Renal cortical epithelial cell (primary cell): ENCODE measurements around the gene RET. TPM values are rescaled to one million over a fixed set of nuclear protein-coding genes. Genes with fewer than 3 reads are reported as not detected.

Source experiments
- DNase-seq: peaks from one replicate; pipeline ENCODE4 v3.0.0-alpha.2; 2011; ENCODE audit warnings: low read depth
- total RNA-seq: library from RNA; depleted of rRNA; stranded (reverse); fragments of >200 nt; gene quantifications from 2 replicates; pipeline ENCODE4 v1.2.3, GENCODE V29; 2014

RET gene
- total RNA-seq, 1 donor from 2014 or later: 0.45 TPM

DNA sequence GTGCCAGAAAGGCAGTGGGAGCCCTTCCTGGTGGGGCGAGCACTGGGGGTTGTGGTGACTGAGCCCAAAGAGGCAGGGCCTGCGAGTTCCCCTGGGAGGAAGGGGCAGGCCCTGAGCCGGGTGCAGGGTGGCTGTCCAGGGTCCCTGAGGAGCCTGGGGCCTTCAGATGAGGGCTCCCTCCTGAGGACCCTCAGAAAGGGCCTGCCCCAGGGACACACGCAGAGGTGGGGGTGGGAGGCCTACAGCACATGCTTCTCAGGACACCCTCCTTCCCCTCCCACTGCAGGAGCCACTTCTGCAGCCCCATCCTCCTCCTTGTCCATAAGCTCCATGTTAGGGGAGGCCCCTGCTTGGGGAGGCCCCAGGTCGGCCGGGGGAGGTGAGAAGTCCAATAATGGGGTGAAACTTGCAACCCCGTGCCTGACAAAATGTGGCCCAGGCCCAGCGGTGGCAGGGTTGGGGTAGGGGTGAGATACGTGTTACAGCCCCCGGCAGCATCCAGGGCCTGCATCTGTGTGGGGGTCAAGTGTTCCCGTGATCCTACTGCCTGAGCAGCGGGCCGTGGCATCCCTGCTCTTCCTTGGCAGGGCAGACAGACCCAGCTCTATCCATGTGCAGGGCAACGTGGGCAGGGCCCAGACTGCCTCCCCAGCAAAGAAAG is 31.8 kb upstream of the RET start:
- no peak for DNase-seq

DNA sequence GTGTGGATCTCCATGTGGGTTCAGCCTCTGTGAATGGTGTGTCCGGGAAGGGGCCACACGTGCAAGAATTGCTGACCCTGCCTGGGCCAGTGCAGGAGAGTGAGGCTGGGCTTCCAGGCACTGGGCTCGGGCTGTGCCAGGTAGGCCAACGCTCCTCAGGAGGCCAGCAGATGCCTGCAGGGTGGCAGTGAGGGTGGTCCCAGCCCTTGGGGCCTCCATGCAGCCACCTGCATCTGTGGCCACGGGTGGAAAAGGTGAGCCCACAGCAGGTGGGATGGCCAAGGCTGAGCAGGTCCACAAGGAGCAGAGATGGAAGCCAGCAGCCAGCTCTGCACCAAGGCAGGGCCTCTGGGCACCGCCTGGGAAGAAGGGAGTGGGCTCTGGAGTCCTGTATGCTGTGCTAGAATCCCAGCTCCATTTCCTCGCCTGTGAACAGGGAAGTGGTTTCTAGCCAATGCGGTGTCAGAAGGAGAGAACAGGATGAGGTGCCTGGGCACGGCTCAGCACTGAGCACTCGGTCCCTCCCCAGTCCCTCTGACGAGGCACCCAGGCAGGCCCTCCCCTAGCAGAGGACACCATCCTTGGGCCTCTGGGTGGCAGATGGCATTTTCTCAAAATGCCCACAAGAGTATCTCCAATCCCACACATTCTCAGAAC is 31.1 kb upstream of the RET start:
- DNase-seq: no peak

DNA sequence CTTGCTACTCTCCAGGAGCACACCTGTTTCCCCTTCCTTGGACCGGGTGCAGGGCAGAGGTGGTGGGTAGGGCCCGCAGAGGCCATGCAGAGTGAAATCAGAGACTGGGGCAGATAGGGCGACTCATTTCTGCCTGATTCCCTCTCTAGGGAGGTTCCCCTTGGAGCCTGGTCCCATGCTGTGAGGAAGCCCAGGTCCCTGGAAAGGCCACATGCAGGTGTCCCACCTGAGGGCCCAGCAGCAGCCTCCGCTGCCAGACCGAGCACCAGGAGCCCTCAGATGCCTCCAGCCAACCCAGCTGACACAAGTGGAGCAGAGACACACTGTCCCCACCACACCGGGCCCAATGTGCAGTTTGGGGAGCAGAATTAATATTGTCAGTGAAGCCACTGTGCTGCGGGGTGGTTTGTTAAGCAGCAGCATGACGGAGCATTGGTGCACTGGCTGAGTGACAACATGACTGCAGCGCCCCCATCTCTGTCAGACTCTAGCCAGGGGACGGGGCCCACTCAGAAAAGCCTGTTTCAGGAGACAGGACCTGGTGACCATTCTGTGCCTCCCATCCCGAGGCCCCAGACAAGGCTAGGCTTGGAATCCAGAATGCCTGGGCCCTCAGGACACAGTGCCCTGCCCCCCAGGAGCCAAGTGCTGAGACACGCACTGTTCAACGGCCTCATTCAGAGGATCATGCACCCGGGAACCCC is 30.4 kb upstream of the RET start:
- no peak for DNase-seq

DNA sequence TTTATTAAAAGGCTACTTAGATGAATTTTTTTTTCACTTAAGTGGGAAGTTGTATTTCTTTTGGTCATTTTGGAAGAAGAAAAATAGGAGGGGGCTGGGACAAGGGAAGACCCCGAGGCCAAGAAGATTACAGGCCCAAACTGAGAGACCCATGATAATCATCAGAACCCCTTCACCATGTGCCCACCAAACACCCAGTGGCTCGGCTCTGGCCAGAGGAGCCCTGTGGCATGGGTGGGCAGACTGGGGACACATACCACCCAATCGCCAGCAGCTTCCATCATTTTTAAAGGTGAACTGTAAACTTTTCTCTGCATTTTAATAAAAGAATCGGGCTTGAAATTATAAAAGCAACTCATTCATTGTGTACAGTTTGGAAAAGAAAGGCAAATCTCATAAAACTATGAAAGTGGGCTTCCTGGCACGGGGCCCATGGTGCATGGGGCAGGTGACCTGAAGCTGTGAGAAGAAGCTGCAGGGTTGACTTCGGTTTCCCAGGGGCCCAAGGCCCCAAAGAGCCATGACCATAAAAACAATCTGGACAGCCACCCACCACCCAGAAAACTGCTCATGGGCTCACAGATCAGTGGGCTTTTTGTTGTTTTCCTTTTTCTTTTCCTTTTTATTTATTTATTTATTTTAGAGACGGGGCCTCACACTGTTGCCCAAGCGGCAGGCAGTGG is 29.4 kb upstream of the RET start:
- DNase-seq: no peak

DNA sequence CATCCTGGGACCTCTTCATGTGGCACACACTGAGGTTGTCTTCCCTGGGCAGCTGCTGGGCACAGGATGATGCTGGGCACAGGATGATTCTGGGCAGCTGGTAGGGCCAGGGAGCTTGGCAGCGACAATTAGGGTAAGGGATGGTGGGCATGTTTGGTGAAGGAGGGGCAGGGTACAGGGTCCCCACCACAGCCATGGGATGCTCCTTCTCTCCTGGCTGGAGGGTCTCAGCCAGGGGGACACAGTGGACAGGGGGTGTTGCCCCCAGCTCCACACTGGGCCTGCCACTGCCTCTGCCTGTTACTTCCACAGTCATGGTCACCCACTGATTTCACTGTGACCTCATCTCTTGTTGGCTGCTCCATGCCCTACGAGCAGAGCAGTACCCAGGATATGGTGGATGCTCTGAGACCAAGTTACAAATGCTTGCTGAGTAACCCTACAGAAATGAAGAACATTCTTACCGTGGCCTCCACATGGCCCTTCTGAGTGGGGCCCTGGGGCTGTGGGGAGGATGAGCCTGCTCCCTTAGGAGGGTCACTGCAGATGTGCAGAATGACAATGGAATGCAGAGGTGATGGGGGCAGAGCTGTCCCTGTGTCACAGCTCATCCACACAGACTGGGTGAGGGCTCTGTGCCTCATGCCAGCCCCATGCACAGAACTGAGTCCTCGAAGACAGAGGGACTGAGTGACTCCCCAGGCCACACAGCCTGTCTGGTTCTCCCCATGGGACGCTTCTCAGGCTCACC is 28.4 kb upstream of the RET start:
- DNase-seq: no peak

DNA sequence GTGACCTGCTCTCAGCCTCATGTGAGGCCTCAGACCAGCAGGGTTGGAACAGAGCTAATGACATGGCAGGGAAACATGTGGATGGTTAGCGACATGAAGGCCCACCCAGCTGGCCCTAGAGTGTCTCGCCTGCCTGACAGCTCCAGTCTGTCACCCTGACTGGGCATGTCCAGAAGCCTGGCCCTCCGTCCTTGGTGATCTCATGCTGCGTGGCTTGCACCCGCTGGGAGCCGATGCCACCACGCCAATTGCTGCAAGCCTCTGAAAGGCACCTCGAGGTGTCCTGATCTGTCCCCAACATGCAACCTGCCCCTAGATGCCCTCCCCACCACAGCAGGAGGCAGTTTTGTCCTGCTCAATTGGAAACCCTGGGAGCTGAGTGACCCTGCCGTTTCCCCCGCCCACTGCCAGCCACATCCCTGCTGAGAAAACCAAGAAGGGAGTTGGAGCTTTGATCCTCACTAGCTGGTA is 27.8 kb upstream of the RET start:
- no peak for DNase-seq

DNA sequence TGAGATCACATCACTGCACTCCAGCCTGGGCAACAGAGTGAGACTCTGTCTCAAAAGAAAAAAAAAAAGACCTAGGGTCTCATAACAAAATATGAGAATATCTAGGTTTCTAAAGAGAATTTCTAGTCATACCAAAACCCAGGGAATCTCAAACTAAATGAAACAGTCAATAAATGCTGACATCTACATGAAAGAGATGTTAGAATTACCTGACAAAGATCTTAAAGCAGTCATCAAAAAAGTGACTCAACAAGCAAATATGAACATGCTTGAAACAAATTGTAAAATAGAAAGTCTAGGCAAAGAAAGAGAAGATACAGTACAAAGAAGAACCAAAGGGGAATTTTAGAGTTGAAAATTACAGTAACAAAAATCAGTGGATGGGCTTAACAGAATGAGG is 26.9 kb upstream of the RET start:
- no peak for DNase-seq

DNA sequence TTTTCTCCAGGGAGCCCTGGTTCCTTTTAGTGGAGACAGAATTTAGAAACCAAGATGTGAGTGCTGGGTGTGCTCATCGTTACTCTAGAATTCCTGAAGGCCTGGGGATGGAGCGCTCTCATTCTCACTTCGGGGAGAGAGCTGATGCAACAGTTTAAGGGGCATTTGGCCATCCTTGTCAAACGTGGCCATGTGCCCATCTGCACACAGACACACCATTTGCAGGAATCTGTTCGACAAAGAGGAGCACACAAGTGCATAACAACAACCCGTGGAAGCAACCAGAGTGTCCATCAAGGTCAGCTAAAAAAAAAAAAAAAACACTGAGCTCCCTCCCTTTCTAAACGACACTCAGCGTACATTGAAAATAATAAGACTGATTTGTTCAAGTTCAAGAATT is 23.0 kb upstream of the RET start:
- DNase-seq: no peak

DNA sequence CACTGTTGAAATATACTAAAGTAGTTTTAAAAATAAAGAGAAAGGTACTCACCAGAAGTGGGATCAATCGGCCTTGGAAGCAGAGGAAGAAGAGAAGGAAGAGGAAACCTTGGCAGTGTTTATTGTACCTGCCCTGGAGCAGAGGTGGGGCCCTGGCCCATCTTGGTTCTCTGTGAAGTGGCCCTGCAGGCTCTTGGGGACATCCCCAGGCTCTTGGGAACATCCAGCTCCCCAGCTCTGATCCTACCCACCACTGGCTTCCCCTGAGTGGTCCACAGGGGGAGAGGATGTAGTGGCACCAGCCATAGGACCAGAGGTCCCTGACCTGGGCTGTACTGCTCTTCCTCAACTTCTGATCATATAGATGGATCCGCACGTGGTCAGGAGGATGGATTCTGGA is 22.3 kb upstream of the RET start:
- no peak for DNase-seq

DNA sequence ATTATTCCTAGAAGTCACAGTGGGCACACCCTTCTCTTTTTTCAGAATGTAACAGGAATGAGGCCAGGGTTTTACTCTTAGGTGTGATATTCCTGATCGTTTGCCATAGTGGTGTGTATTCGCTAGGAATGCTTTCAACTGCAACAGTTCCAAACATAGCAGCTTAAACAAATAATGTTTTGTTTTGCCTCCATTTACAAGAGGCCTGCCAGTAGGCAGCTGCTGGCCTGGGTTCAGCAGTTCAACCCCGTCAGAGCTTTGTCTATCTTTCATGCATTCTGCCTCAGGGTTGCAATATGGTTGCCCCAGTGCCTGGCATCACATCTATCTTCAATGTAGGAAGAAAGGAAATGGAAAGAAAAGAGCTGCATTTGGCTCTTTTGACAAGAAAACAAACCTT is 21.7 kb upstream of the RET start:
- no peak for DNase-seq

DNA sequence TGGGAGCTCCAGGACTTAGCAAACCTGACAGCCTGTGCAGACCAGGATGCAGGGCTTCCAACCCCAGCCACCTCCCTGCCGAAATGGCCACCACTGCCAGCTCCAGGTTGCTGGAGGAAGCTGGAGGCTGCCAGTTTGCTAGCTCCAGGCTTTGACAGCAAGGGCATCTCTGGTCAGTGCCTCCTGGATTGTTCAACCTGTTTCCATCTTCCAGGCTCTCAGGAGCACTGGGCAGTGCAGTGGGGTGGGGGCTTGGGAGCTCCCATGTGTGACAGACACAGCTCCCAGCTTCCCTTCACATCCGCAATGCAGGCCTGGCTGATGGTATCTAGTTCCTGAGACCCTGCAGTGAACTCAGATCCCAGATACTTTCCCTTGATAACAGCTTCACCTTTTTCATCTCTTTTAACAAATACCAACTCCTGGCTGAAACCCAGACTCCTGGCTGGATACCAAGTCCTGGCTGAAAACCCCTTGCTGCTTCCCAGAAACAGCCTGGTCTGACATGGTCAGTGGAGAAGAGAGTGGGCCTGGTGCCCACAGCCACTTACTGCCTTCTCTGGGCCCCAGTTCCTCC is 20.8 kb upstream of the RET start:
- DNase-seq: no peak

DNA sequence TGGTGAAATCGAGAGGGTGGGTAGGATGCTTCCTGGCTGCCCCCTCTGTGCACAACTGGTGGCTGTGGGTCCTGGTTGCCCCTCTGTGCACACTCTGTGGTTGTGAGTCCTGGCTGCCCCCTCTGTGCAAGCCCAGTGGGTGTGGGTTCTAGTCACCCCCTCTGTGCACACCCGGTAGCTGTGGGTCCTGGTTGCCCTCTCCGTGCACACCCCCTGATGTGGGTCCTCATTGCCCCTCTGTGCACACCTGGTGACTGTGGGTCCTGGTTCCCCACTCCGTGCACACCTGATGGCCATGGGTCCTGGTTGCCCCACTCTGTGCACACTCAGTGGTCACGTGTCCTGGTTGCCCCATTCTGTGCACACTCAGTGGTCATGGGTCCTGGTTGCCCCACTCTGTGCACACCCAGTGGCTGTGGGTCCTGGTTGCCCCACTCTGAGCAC is 20.3 kb upstream of the RET start:
- no peak for DNase-seq

DNA sequence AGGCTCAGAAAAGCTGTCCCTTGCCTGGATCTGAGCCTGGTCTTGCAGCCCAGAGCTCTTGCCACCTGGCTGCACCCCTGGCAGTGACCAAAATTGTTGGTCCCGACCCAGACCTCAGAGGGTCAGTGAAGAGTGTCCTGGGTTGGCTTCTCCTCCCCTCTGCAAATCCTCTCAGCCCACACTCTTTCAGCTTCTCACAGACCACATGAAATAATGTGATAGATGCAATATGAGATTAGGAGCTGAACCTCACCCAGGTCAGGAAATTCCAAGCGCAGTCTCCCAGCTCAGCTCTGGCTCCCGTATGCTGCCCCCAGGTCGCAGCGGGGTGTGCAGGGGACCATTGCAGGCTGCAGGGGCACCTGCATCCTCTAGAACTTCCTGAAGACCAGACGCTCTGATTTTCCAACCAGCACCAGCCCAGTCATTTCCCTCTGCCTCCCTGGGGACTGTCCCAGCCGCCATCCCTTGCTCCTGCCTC is 19.6 kb upstream of the RET start:
- DNase-seq: no peak

DNA sequence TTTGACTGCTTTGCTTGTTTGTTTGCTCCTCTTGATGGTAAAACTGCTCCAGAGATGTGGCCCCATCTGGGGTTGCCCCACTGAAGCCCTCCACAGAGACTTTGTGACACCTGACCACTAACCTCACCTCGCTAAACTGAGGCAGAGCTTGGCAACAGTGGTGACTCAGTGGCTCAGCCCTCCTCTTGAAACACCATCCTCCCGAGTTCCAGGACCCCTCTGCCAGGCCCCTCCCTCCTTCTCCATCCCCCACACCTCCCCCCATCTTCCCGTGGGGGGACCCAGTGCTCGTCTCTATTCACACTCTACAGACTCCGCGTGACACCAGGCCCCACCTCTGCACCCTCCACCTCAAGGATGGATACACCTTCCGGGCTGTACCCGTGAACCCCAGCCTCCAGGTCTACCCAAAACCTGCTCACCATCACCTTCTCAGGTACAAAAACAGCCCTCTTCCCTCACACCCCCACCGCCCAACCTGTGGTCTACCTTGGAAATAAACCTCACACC is 19.0 kb upstream of the RET start:
- DNase-seq: no peak

DNA sequence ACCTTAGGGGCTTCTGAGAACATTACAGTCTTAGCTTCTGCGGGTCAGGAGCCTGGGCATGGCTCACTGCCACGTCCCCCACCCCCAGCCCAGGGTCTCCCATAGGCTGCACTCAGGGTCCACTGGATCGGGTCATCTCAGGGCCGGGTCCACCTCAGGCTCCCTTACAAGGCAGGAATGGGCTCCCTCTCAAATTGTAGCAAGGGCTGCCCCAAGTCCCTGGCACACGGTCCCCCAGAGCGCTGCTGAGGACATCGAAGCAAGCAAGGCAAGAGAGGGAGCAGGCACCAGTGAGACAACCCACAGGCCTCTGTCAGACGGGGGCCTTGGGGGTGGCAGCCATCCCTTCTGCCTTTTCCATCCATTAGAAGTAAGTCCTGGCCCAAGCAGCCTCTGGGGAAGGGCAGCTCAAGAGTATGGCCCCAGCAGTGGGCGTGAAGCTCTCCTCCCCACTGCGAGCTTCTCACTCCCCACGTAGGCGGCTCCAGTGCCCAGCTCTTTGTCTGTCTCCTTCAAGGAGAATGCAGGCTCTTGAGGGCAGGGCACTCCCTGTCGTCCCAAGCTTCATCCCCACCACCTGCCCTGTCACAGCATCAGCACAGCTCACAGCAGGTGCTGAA is 18.0 kb upstream of the RET start:
- DNase-seq: no peak

DNA sequence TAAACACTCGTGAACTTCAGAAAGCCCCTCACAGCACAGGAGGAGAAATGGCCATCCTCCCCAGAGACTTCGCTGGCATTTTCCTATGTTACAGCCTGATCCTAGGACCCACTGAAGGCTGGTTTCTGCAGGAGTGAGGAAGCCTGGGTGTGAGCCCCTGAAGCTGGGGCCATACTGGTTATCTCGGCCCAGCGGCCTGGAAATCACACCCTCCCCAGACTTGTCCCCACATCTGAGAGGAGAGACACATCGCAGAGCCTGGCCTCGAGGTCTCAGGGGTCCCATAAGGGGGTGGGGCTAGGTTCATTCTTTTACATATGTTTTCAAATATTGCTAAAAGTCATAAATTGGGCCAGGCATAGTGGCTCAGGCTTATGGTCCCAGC is 17.5 kb upstream of the RET start:
- DNase-seq: no peak

DNA sequence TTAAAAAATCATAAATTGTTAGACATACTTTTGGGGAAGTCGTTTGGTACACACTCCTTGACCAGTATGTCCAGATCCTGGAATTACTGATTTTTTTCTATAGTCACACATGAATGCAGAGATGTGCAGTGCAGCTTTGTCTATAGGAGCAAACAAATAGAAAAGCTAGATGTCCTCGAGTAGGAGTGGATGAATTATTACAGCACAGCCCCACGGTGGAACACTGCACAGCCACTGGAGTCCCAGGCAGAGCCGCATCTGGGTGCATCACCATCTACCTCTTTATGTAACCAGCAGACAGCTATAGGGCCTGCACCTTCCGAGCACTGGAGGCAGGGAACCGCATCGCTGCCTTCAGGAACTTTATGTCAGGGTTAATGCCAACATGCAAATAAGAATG is 17.0 kb upstream of the RET start:
- no peak for DNase-seq

DNA sequence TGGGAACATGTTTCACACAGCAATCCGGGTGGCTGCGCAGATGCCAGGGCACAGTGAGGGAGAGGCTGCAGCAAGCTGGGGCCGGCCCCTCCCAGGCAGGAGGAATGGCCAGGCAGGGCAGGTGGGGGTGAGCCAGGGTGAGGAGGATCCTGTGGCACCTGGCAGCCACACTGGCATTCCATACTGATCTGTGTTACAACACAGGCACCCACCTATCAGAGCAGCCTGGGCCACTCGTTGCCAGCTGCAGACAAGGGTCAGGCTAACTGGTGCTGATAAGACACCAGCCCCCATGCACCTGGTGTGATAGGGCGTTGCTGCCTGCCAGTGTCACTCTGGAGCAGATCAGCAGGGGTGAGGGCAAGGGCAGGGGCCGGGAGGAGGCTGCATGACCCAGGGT is 16.6 kb upstream of the RET start:
- no peak for DNase-seq

DNA sequence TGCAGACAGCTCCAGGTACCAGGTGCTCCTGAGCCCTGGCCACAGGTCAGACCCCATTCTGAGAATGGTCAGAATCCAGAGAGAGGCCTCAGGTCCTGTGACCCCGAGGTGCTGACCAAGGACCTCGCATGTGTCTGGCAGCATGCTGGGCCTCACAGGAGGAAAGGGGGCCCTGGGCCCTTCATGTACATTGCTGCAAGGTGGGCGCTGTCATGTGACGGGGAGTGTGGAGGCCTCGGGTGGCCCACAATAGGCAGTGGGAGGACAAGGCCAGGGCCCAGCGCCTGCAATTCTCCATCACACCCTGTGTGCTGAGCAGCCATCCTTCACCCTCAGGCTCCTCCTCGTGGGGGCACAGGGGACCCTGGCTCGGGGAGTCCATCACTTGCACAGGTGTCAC is 15.5 kb upstream of the RET start:
- DNase-seq: no peak

DNA sequence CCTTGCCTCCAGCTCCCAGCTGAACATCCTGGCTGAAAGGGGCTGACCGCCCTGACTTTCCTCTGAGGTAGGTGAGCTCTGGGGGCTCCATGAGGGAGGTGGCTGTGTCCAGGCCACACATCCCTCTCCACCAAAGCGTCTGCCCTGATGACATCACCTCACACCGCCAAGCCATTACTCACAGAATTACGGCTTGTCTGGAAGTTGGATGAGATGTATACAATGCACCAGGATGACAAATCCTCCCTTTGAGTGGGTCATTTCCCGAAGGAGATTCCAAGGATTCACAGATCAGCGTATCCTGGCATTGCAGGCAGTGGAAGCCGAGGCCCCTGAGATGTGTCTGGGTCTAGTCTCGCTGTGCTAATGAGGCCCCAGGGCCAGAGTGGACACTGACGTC is 15.1 kb upstream of the RET start:
- DNase-seq: no peak
